H9 (cell line): Measurements from ENCODE around the gene AK8. TPM values are rescaled to one million over a fixed set of nuclear protein-coding genes. Genes with fewer than 3 reads are reported as not detected.

Source experiments
- DNase-seq: peaks from one replicate; pipeline ENCODE4 v3.0.0-alpha.2; 2017
- H2AFZ ChIP-seq: one replicate; pipeline ENCODE4 v1.6.1; 2013; ENCODE audit warnings: mild to moderate bottlenecking, low read length, control low read depth, moderate library complexity
- H2AK5ac ChIP-seq: 2 replicates; pipeline ENCODE4 v1.6.1; 2013; ENCODE audit warnings: low read length, control low read depth, mixed read lengths; ENCODE audit not compliant: insufficient read length
- H2BK120ac ChIP-seq: one replicate; pipeline ENCODE4 v1.6.1; 2013; ENCODE audit warnings: low read depth, mild to moderate bottlenecking, low read length, control low read depth, inconsistent platforms; ENCODE audit not compliant: poor library complexity, severe bottlenecking
- H2BK12ac ChIP-seq: 2 replicates; pipeline ENCODE4 v1.6.1; 2013; ENCODE audit warnings: low read length, control low read depth, mixed read lengths, low read depth; ENCODE audit not compliant: insufficient read length
- H2BK15ac ChIP-seq: 2 replicates; pipeline ENCODE4 v1.6.1; 2013; ENCODE audit warnings: low read depth, low read length, control low read depth
- H2BK20ac ChIP-seq: one replicate; pipeline ENCODE4 v1.6.1; 2013; ENCODE audit warnings: low read depth, mild to moderate bottlenecking, low read length, control low read depth, inconsistent platforms; ENCODE audit not compliant: poor library complexity, severe bottlenecking
- H2BK5ac ChIP-seq: 2 replicates; pipeline ENCODE4 v1.6.1; 2013; ENCODE audit warnings: low read length, control low read depth, mixed read lengths; ENCODE audit not compliant: insufficient read length
- H3K14ac ChIP-seq: 2 replicates; pipeline ENCODE4 v1.6.1; 2013; ENCODE audit warnings: low read length, control low read depth; ENCODE audit not compliant: insufficient read depth
- H3K18ac ChIP-seq: 2 replicates; pipeline ENCODE4 v1.6.1; 2013; ENCODE audit warnings: low read depth, mild to moderate bottlenecking, mixed read lengths, low read length, control low read depth; ENCODE audit not compliant: insufficient read length
- H3K23ac ChIP-seq: 2 replicates; pipeline ENCODE4 v1.6.1; 2013; ENCODE audit warnings: low read length, control low read depth, mixed read lengths, low read depth; ENCODE audit not compliant: insufficient read length
- H3K23me2 ChIP-seq: 2 replicates; pipeline ENCODE4 v1.6.1; 2013; ENCODE audit warnings: low read depth, mild to moderate bottlenecking, mixed read lengths, low read length, control low read depth; ENCODE audit not compliant: insufficient read length, poor library complexity, severe bottlenecking
- H3K27ac ChIP-seq: 2 replicates; pipeline ENCODE4 v1.5.1; 2013; ENCODE audit warnings: low read length, control low read depth, mixed read lengths, low read depth; ENCODE audit not compliant: insufficient read length
- H3K27me3 ChIP-seq: 2 replicates; pipeline ENCODE4 v1.6.1; 2013; ENCODE audit warnings: low read length, control low read depth, inconsistent platforms; ENCODE audit not compliant: insufficient read depth
- H3K4ac ChIP-seq: 2 replicates; pipeline ENCODE4 v1.6.1; 2013; ENCODE audit warnings: low read depth, mild to moderate bottlenecking, control low read depth, inconsistent platforms, low read length, moderate library complexity
- H3K4me1 ChIP-seq: 2 replicates; pipeline ENCODE4 v1.6.1; 2013; ENCODE audit warnings: low read length, control low read depth, inconsistent platforms; ENCODE audit not compliant: insufficient read depth
- H3K4me2 ChIP-seq: 2 replicates; pipeline ENCODE4 v1.6.1; 2013; ENCODE audit warnings: low read length, control low read depth, mixed read lengths; ENCODE audit not compliant: insufficient read length, insufficient read depth
- H3K56ac ChIP-seq: 2 replicates; pipeline ENCODE4 v1.6.1; 2013; ENCODE audit warnings: low read depth, mild to moderate bottlenecking, mixed read lengths, low read length, control low read depth; ENCODE audit not compliant: insufficient read length
- H3K79me1 ChIP-seq: 2 replicates; pipeline ENCODE4 v1.6.1; 2013; ENCODE audit warnings: low read depth, mild to moderate bottlenecking, moderate library complexity, low read length, control low read depth, inconsistent platforms; ENCODE audit not compliant: insufficient read depth, poor library complexity, severe bottlenecking
- H3K79me2 ChIP-seq: 2 replicates; pipeline ENCODE4 v1.6.1; 2013; ENCODE audit warnings: low read length, control low read depth, inconsistent platforms; ENCODE audit not compliant: insufficient read depth
- H3K9ac ChIP-seq: 2 replicates; pipeline ENCODE4 v1.6.1; 2013; ENCODE audit warnings: low read length, control low read depth, mixed read lengths; ENCODE audit not compliant: insufficient read length; ENCODE audit errors: extremely low read depth
- H3K9me3 ChIP-seq: one replicate; pipeline ENCODE4 v1.6.1; 2013; ENCODE audit warnings: low read depth, low read length, inconsistent platforms; ENCODE audit not compliant: control insufficient read depth
- H3T11ph ChIP-seq: one replicate; pipeline ENCODE4 v1.6.1; 2013; ENCODE audit warnings: mild to moderate bottlenecking, low read length, control low read depth, inconsistent platforms
- H4K20me1 ChIP-seq: one replicate; pipeline ENCODE4 v1.6.1; 2013; ENCODE audit not compliant: control insufficient read depth, insufficient read length, insufficient read depth
- H4K5ac ChIP-seq: 2 replicates; pipeline ENCODE4 v1.6.1; 2013; ENCODE audit warnings: low read depth, mild to moderate bottlenecking, mixed read lengths, low read length, control low read depth; ENCODE audit not compliant: insufficient read length
- H4K8ac ChIP-seq: replicated peaks from 2 replicates; pipeline ENCODE4 v1.6.1; 2013; ENCODE audit warnings: low read length, control low read depth, mixed read lengths, low read depth; ENCODE audit not compliant: insufficient read length
- H4K91ac ChIP-seq: 2 replicates; pipeline ENCODE4 v1.6.1; 2013; ENCODE audit warnings: low read depth, mild to moderate bottlenecking, moderate library complexity, mixed read lengths, low read length, control low read depth; ENCODE audit not compliant: insufficient read length
- H3K27ac Mint-ChIP-seq, 3 experiments: 2 replicates in 2 of 3; 3 replicates in 1 of 3; pipeline ENCODE4 v1.8.0; 2020 to 2021; ENCODE audit warnings: mixed read lengths in 3 of 3, mild to moderate bottlenecking in 1 of 3, moderate library complexity in 1 of 3
- H3K27me3 Mint-ChIP-seq: 2 replicates; pipeline ENCODE4 v1.8.0; 2021; ENCODE audit warnings: low read depth, mild to moderate bottlenecking, moderate library complexity, mixed read lengths
- H3K36me3 Mint-ChIP-seq, 3 experiments: 2 replicates in 2 of 3; 3 replicates in 1 of 3; pipeline ENCODE4 v1.8.0; 2020 to 2021; ENCODE audit warnings: low read depth in 3 of 3, mixed read lengths in 3 of 3; ENCODE audit not compliant: insufficient read depth in 1 of 3
- H3K4me1 Mint-ChIP-seq, 2 experiments: 2 replicates each; pipeline ENCODE4 v1.8.0; 2020; ENCODE audit warnings: mixed read lengths in 2 of 2
- H3K4me3 Mint-ChIP-seq, 2 experiments: 2 replicates in 1 of 2; 3 replicates in 1 of 2; pipeline ENCODE4 v1.8.0; 2020 to 2021; ENCODE audit warnings: mild to moderate bottlenecking in 2 of 2, mixed read lengths in 2 of 2, moderate library complexity in 1 of 2
- H3K9me3 Mint-ChIP-seq, 2 experiments: 2 replicates in 1 of 2; 3 replicates in 1 of 2; pipeline ENCODE4 v1.8.0; 2020; ENCODE audit warnings: mild to moderate bottlenecking in 2 of 2, mixed read lengths in 2 of 2, moderate library complexity in 1 of 2
- CTCF ChIP-seq: fragments of 200-600 bp; sonication (generic); conservative IDR thresholded peaks from 3 replicates; pipeline ENCODE4 v1.8.0; 2021; ENCODE audit warnings: antibody characterized with exemption, mild to moderate bottlenecking
- WGBS: extraction: QIAGEN DNeasy Blood & Tissue Kit; methylation state at CpG from one replicate; pipeline ENCODE4 v1.1.7; 2013; ENCODE audit warnings: missing lambda C conversion rate, low lambda C conversion rate, mixed read lengths; ENCODE audit not compliant: insufficient read length; ENCODE audit errors: extremely low coverage; 5-methylcytosine and 5-hydroxymethylcytosine counted together
- total RNA-seq: library from RNA; stranded (reverse); gene quantifications from 2 replicates; pipeline ENCODE4 v1.2.1, GENCODE V29; 2021

The AK8 gene
- total RNA-seq, 1 experiment from 2014 or later: 0.44 TPM

- no peaks in the 10 kb centered on the region for H3K23me2 ChIP-seq
- no peak overlapping the region for H4K91ac ChIP-seq
- Mint-ChIP-seq H3K4me3 (no peak overlapping the region), H3K4me1 (peaks cover 18 to 24% of the 10 kb centered on the region in 2 experiments), H3K27me3 (no peaks in the 10 kb centered on the region), H3K27ac (peak overlapping the region in 2 of 3 experiments; percentile 70 to 83; a peak in 3 of 7 replicates), H3K9me3 (no peaks in the 10 kb centered on the region), H3K36me3 (peaks cover 6 to 33% (median 33%) of the 10 kb centered on the region in 3 experiments)
- no peak for TF ChIP-seq CTCF
- H2BK5ac ChIP-seq: no peak overlapping the region
- no peak overlapping the region for H2BK120ac ChIP-seq
- no peak overlapping the region for H3K27ac ChIP-seq
- no peak overlapping the region for H3T11ph ChIP-seq
- H3K9me3 ChIP-seq: no peaks in the 10 kb centered on the region
- H3K4me2 ChIP-seq: no peak overlapping the region
- no peaks in the 10 kb centered on the region for H3K79me1 ChIP-seq
- no peak overlapping the region for H2AK5ac ChIP-seq
- H3K14ac ChIP-seq: no peak overlapping the region
- no peak overlapping the region for H2BK12ac ChIP-seq
- no peak overlapping the region for H2AFZ ChIP-seq
- no peak overlapping the region for H3K4ac ChIP-seq
- H3K18ac ChIP-seq: no peak overlapping the region
- no peak overlapping the region for H3K23ac ChIP-seq
- H4K8ac ChIP-seq: no peak overlapping the region
- no peak overlapping the region for H2BK20ac ChIP-seq
- no peaks in the 10 kb centered on the region for H4K20me1 ChIP-seq
- H2BK15ac ChIP-seq: no peak overlapping the region
- DNase-seq: no peak
- no peak overlapping the region for H3K9ac ChIP-seq
- H4K5ac ChIP-seq: no peak overlapping the region
- H3K4me1 ChIP-seq: no peaks in the 10 kb centered on the region; the same call in 1 of the 2 replicates
- no CpG with 5 or more reads among the region's 12 CpGs for WGBS
- H3K27me3 ChIP-seq: no peaks in the 10 kb centered on the region
- no peak overlapping the region for H3K56ac ChIP-seq
- no peaks in the 10 kb centered on the region for H3K79me2 ChIP-seq
These were observed 27.6 kb upstream of the AK8 start for GRCh38 chr9:132905726-132906125.
